ENCODE results near the gene MRPS24. TPM values are rescaled to one million over a fixed set of nuclear protein-coding genes. Genes with fewer than 3 reads are reported as not detected.

MRPS24 gene
- total RNA-seq, 1 experiment from 2014 or later = 116 TPM

DNA sequence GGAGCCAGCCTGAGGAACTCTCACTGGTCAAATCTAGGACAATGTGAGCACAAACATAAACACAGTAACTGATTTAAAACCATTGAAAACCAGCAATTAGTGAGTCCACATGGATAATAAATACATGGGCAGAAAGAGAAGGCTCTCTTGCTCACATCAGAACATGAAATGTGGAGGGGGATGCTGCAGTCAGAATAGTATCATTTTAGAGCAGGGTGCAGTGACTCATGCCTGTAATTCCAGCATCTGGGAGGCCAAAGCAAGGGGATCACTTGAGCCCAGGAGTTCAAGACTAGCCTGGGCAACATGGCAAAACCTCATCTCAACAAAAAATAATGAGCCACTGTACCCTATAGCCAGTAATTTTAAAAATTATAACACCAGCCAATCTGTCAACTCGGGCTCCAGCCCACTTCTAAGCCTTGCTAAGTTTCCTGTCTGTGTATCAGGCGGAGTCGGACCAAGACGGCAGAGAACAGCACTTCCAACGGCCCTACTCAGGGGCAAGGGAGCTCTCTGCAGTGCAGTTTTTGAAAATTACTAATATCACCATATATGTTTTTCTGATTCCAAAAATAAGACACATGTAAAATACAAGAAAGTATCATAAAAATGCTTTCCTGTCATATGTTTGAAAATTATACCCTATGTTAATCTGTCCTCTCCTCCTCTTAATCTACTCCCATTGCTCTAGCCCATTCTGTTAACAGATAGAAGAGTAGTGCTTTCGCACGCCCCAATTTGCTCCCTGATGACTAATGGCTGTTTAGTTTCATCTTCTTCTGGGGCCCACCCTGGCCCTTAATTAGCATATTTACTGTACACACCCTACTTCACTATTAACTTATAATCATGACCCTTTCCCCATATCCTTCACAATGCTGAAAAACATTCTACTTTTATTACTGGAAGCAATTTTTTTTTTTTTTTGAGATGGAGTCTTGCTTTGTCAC lies 20.0 kb upstream of the MRPS24 start:
- DNase-seq = no peak
- no peak overlapping the region for H2AFZ ChIP-seq (ENCODE audit: low read length)
- H3T11ph ChIP-seq (ENCODE audit: low read length) = no peak overlapping the region
- H4K20me1 ChIP-seq (ENCODE audit: control insufficient read depth, insufficient read depth, insufficient read length) = no peaks in the 10 kb centered on the region
- H2BK12ac ChIP-seq (ENCODE audit: insufficient read length, low read depth, low read length) = no peak overlapping the region
- H2BK15ac ChIP-seq (ENCODE audit: low read depth, low read length) = no peak overlapping the region
- no peak overlapping the region for H3K56ac ChIP-seq (ENCODE audit: insufficient read length, low read depth, low read length)
- no peak overlapping the region for H2BK20ac ChIP-seq (ENCODE audit: low read depth, low read length, poor library complexity, severe bottlenecking)
- H3K27me3 ChIP-seq (ENCODE audit: insufficient read depth, low read length) = no peaks in the 10 kb centered on the region
- no peaks in the 10 kb centered on the region for H3K9me3 ChIP-seq (ENCODE audit: control insufficient read depth, low read depth, low read length)
- H3K27ac ChIP-seq (ENCODE audit: insufficient read length, low read depth, low read length) = no peak overlapping the region
- no peak overlapping the region for H3K4ac ChIP-seq (ENCODE audit: low read depth, low read length)
- no peak for TF ChIP-seq CTCF (conservative IDR thresholded peaks at IDR 0.05)
- Mint-ChIP-seq H3K4me3 (no peak overlapping the region), H3K9me3 (no peaks in the 10 kb centered on the region; a peak in 1 of 5 replicates), H3K27me3 (ENCODE audit: low read depth) (no peaks in the 10 kb centered on the region), H3K36me3 (ENCODE audit: insufficient read depth in 1 of 3, low read depth in 3 of 3) (peaks cover 0 to 13% (median 2%) of the 10 kb centered on the region in 3 experiments; a peak in 4 of 7 replicates), H3K27ac (no peak overlapping the region; a peak in 2 of 7 replicates), H3K4me1 (no peaks in the 10 kb centered on the region)
- no peak overlapping the region for H3K23ac ChIP-seq (ENCODE audit: insufficient read length, low read depth, low read length)
- no peaks in the 10 kb centered on the region for H3K79me1 ChIP-seq (ENCODE audit: insufficient read depth, low read depth, low read length, poor library complexity, severe bottlenecking)
- no peak overlapping the region for H3K4me2 ChIP-seq (ENCODE audit: insufficient read depth, insufficient read length, low read length)
- no peaks in the 10 kb centered on the region for H3K79me2 ChIP-seq (ENCODE audit: insufficient read depth, low read length)
- H4K8ac ChIP-seq (replicated peaks; ENCODE audit: insufficient read length, low read depth, low read length) = no peak overlapping the region
- H4K5ac ChIP-seq (ENCODE audit: insufficient read length, low read depth, low read length) = no peak overlapping the region
- no peak overlapping the region for H3K9ac ChIP-seq (ENCODE audit: extremely low read depth, insufficient read length, low read length)
- H3K4me1 ChIP-seq (ENCODE audit: insufficient read depth, low read length) = no peaks in the 10 kb centered on the region
- no peaks in the 10 kb centered on the region for H3K23me2 ChIP-seq (ENCODE audit: insufficient read length, low read depth, low read length, poor library complexity, severe bottlenecking)
- WGBS (ENCODE audit: extremely low coverage, insufficient read length, low lambda C conversion rate) = no CpG with 5 or more reads among the region's 7 CpGs
- no peak overlapping the region for H2AK5ac ChIP-seq (ENCODE audit: insufficient read length, low read length)
- H4K91ac ChIP-seq (ENCODE audit: insufficient read length, low read depth, low read length) = no peak overlapping the region
- no peak overlapping the region for H3K14ac ChIP-seq (ENCODE audit: insufficient read depth, low read length)
- H3K18ac ChIP-seq (ENCODE audit: insufficient read length, low read depth, low read length) = no peak overlapping the region
- H2BK120ac ChIP-seq (ENCODE audit: low read depth, low read length, poor library complexity, severe bottlenecking) = no peak overlapping the region
- no peak overlapping the region for H2BK5ac ChIP-seq (ENCODE audit: insufficient read length, low read length)
